IMR-90 (cell line): Measurements from ENCODE around the gene AUTS2. TPM values are rescaled to one million over a fixed set of nuclear protein-coding genes. Genes with fewer than 3 reads are reported as not detected.

Experiments used
- ATAC-seq: fragments of 200-7000 bp; cut with Tn5 transposase; 2 replicates; pipeline ENCODE4 v1.9.1; 2020; ENCODE audit warnings: low read depth, mild to moderate bottlenecking, moderate library complexity
- BruUV-seq: library from RNA; stranded (reverse); fragments of 400-500 nt; replicated peaks from 2 replicates; lab custom pipeline; 2021; lab: Mats Ljungman, UMichigan
- CTCF ChIA-PET: fragments of 300-600 bp; formaldehyde crosslinking; extraction: SDS; loops from one replicate; lab custom pipeline; 2021; ENCODE audit warnings: antibody characterized with exemption; lab: Yijun Ruan, JAX
- POLR2A ChIA-PET: fragments of 300-600 bp; sonication (Branson Sonifier 250); formaldehyde crosslinking; loops from one replicate; lab custom pipeline; 2022; ENCODE audit warnings: antibody characterized with exemption; ENCODE audit not compliant: unreplicated experiment; lab: Charles Lee
- DNase-seq: peaks from one replicate; pipeline ENCODE4 v3.0.0; 2013
- H2AFZ ChIP-seq: replicated peaks from 2 replicates; pipeline ENCODE3; 2013; ENCODE audit warnings: low read length, mild to moderate bottlenecking; ENCODE audit not compliant: poor library complexity
- H2AK5ac ChIP-seq: 2 replicates; pipeline ENCODE4 v1.6.1; 2013; ENCODE audit warnings: low read depth, low read length, inconsistent platforms
- H2AK9ac ChIP-seq: replicated peaks from 2 replicates; pipeline ENCODE3; 2013; ENCODE audit warnings: mild to moderate bottlenecking, low read depth, low read length, moderate library complexity; ENCODE audit not compliant: poor library complexity
- H2BK120ac ChIP-seq: 2 replicates; pipeline ENCODE4 v1.6.1; 2013; ENCODE audit warnings: low read depth, low read length, inconsistent platforms
- H2BK15ac ChIP-seq: 3 replicates; pipeline ENCODE4 v1.6.1; 2013; ENCODE audit warnings: low read depth, low read length, inconsistent platforms
- H2BK20ac ChIP-seq: 2 replicates; pipeline ENCODE4 v1.6.1; 2013; ENCODE audit warnings: low read depth, mild to moderate bottlenecking, inconsistent platforms, low read length, moderate library complexity
- H2BK5ac ChIP-seq: 2 replicates; pipeline ENCODE4 v1.6.1; 2013; ENCODE audit warnings: mild to moderate bottlenecking, low read depth, low read length, inconsistent platforms; ENCODE audit not compliant: poor library complexity, severe bottlenecking
- H3K14ac ChIP-seq: replicated peaks from 2 replicates; pipeline ENCODE4 v1.6.1; 2013; ENCODE audit warnings: low read depth, low read length, inconsistent platforms
- H3K18ac ChIP-seq: 2 replicates; pipeline ENCODE4 v1.6.1; 2013; ENCODE audit warnings: low read depth, low read length, control low read depth
- H3K23ac ChIP-seq: 2 replicates; pipeline ENCODE4 v1.6.1; 2013; ENCODE audit warnings: low read depth, low read length, inconsistent platforms
- H3K27ac ChIP-seq: 2 replicates; pipeline ENCODE4 v1.5.1; 2013; ENCODE audit warnings: mild to moderate bottlenecking, control low read depth, low read length; ENCODE audit not compliant: insufficient read depth
- H3K27me3 ChIP-seq: 2 replicates; pipeline ENCODE4 v1.6.1; 2013; ENCODE audit warnings: low read length; ENCODE audit not compliant: control insufficient read depth, insufficient read depth
- H3K36me3 ChIP-seq: 2 replicates; pipeline ENCODE4 v1.6.1; 2013; ENCODE audit warnings: low read length, mixed read lengths; ENCODE audit not compliant: control insufficient read depth, insufficient read depth
- H3K4ac ChIP-seq: 2 replicates; pipeline ENCODE4 v1.6.1; 2013; ENCODE audit warnings: low read depth, low read length, inconsistent platforms
- H3K4me1 ChIP-seq: 2 replicates; pipeline ENCODE4 v1.6.1; 2013; ENCODE audit warnings: low read length, mixed read lengths; ENCODE audit not compliant: control insufficient read depth, insufficient read depth
- H3K4me2 ChIP-seq: 2 replicates; pipeline ENCODE4 v1.6.1; 2013; ENCODE audit warnings: low read depth, mild to moderate bottlenecking, control low read depth, low read length, moderate library complexity
- H3K4me3 ChIP-seq: 2 replicates; pipeline ENCODE4 v1.5.1; 2013; ENCODE audit warnings: low read depth, mild to moderate bottlenecking, control low read depth, low read length, moderate library complexity; ENCODE audit not compliant: insufficient read depth
- H3K56ac ChIP-seq: 2 replicates; pipeline ENCODE4 v1.6.1; 2013; ENCODE audit warnings: low read length, inconsistent platforms; ENCODE audit not compliant: insufficient read depth; ENCODE audit errors: extremely low read depth
- H3K79me1 ChIP-seq, 2 experiments: 2 replicates each; pipeline ENCODE4 v1.6.1; 2013; ENCODE audit warnings: low read length in 2 of 2, inconsistent platforms in 1 of 2, low read depth in 1 of 2
- H3K9ac ChIP-seq: 2 replicates; pipeline ENCODE4 v1.6.1; 2013; ENCODE audit warnings: low read depth, low read length, control low read depth
- H3K9me1 ChIP-seq: 2 replicates; pipeline ENCODE4 v1.6.1; 2013; ENCODE audit warnings: low read length, inconsistent platforms; ENCODE audit not compliant: insufficient read depth
- H3K9me3 ChIP-seq: 2 replicates; pipeline ENCODE4 v1.6.1; 2013; ENCODE audit warnings: low read length; ENCODE audit not compliant: control insufficient read depth, insufficient read depth
- H4K20me1 ChIP-seq: 2 replicates; pipeline ENCODE4 v1.6.1; 2013; ENCODE audit warnings: low read length, inconsistent platforms; ENCODE audit not compliant: insufficient read depth
- H4K5ac ChIP-seq: 2 replicates; pipeline ENCODE4 v1.6.1; 2013; ENCODE audit warnings: mild to moderate bottlenecking, low read depth, low read length, control low read depth
- H4K8ac ChIP-seq, 2 experiments: 2 replicates each; pipeline ENCODE4 v1.6.1; 2013; ENCODE audit warnings: low read depth in 2 of 2, low read length in 2 of 2, control low read depth in 1 of 2, inconsistent platforms in 1 of 2
- H4K91ac ChIP-seq: 2 replicates; pipeline ENCODE4 v1.6.1; 2013; ENCODE audit warnings: low read depth, low read length, inconsistent platforms; ENCODE audit not compliant: insufficient read depth
- BHLHE40 ChIP-seq: fragments of 150-350 bp; IDR thresholded peaks from 2 replicates; pipeline ENCODE4 v1.6.1; 2016; ENCODE audit warnings: mild to moderate bottlenecking, low read depth, low read length
- CEBPB ChIP-seq: IDR thresholded peaks from 2 replicates; pipeline ENCODE4 v1.6.1; 2012; ENCODE audit warnings: low read depth, low read length, improper control_type of control experiment
- CHD1 ChIP-seq: IDR thresholded peaks from 2 replicates; pipeline ENCODE4 v1.6.1; 2012; ENCODE audit warnings: low read depth, low read length, improper control_type of control experiment
- CTCF ChIP-seq: conservative IDR thresholded peaks from 2 replicates; pipeline ENCODE4 v1.5.1; 2012; ENCODE audit warnings: mild to moderate bottlenecking, low read depth, low read length, improper control_type of control experiment
- FOS ChIP-seq: fragments of 150-350 bp; IDR thresholded peaks from 2 replicates; pipeline ENCODE4 v1.6.1; 2016; ENCODE audit warnings: low read depth, low read length
- MAFK ChIP-seq: IDR thresholded peaks from 2 replicates; pipeline ENCODE4 v1.6.1; 2012; ENCODE audit warnings: low read depth, low read length, improper control_type of control experiment
- MXI1 ChIP-seq: IDR thresholded peaks from 2 replicates; pipeline ENCODE4 v1.6.1; 2012; ENCODE audit warnings: low read depth, mild to moderate bottlenecking, low read length, moderate library complexity, borderline replicate concordance
- NFE2L2 ChIP-seq: fragments of 150-350 bp; IDR thresholded peaks from 2 replicates; pipeline ENCODE4 v1.6.1; 2016; ENCODE audit warnings: low read depth, mild to moderate bottlenecking, low read length
- POLR2A ChIP-seq: IDR thresholded peaks from 2 replicates; pipeline ENCODE4 v1.6.1; 2012; ENCODE audit warnings: mild to moderate bottlenecking, low read depth, low read length
- RAD21 ChIP-seq: IDR thresholded peaks from 2 replicates; pipeline ENCODE4 v1.6.1; 2012; ENCODE audit warnings: low read length, improper control_type of control experiment
- SMC3 ChIP-seq: fragments of 150-350 bp; IDR thresholded peaks from 2 replicates; pipeline ENCODE4 v1.6.1; 2016; ENCODE audit warnings: low read depth, mild to moderate bottlenecking, antibody characterized with exemption, low read length, moderate library complexity
- USF2 ChIP-seq: fragments of 150-350 bp; IDR thresholded peaks from 2 replicates; pipeline ENCODE4 v1.6.1; 2017; ENCODE audit warnings: mild to moderate bottlenecking, antibody characterized with exemption, low read length, low read depth
- WGBS, 2 experiments: methylation state at CpG; one replicate each; pipeline versions ENCODE4 v1.1.5 to v1.1.7; 2013; ENCODE audit warnings: missing lambda C conversion rate in 2 of 2; ENCODE audit not compliant: insufficient read length in 1 of 2; ENCODE audit errors: extremely low coverage in 2 of 2; 5-methylcytosine and 5-hydroxymethylcytosine counted together
- dilution Hi-C: fragments of 300-500 bp; cut with HindIII; formaldehyde crosslinking; loops from one replicate; pipeline ENCODE4 v1.14.3; 2018; ENCODE audit warnings: low sequenced_read_pairs; ENCODE audit not compliant: unreplicated experiment
- in situ Hi-C: fragments of 300-500 bp; cut with MboI; formaldehyde crosslinking; loops from 3 replicates; pipeline ENCODE4 v1.14.3; 2019; ENCODE audit warnings: low sequenced_read_pairs, inconsistent platforms, mixed read lengths
- intact Hi-C: fragments of 100-400 bp; cut with micrococcal nuclease; formaldehyde crosslinking; loops from 2 replicates; pipeline ENCODE4 v1.10.0; 2022
- polyA plus RNA-seq, 3 experiments: library from polyadenylated mRNA; depleted of rRNA; stranded (reverse); fragments of >200 nt; gene quantifications; 2 replicates each; pipeline ENCODE4 v1.2.3, GENCODE V29; 2012; ENCODE audit warnings: low replicate concordance in 1 of 3
- total RNA-seq: library from RNA; depleted of rRNA; stranded (reverse); fragments of >200 nt; gene quantifications from 2 replicates; pipeline ENCODE4 v1.2.3, GENCODE V29; 2012
- TF ChIP-seq, protein P1 (sequence below): fragments of 150-350 bp; IDR thresholded peaks from 2 replicates; pipeline ENCODE4 v1.6.1; 2016; ENCODE audit warnings: low read depth, mild to moderate bottlenecking, low read length, moderate library complexity, borderline replicate concordance

AUTS2 gene
- total and polyA plus RNA-seq, 2 of the 4 experiments (the other 2 are of a cell fraction): 0.90 to 3.0 TPM

GRCh38 chr7:69673074-69673473, 74.8 kb downstream of the AUTS2 start:
- Histone ChIP-seq H2AK5ac (no peak overlapping the region), H3K4me1 (no peaks in the 10 kb centered on the region), H3K4me2 (no peak overlapping the region), H2AK9ac (no peak overlapping the region), H3K79me1 (no peaks in the 10 kb centered on the region), H3K14ac (no peak overlapping the region), H2AFZ (no peak overlapping the region), H2BK120ac (no peak overlapping the region), H4K5ac (no peak overlapping the region), H4K91ac (no peak overlapping the region), H3K56ac (no peak overlapping the region), H3K4ac (no peak overlapping the region), H3K9me1 (no peaks in the 10 kb centered on the region), H3K9me3 (no peaks in the 10 kb centered on the region), H3K27me3 (no peaks in the 10 kb centered on the region), H3K9ac (no peak overlapping the region), H3K27ac (no peak overlapping the region), H2BK5ac (no peak overlapping the region), H3K18ac (no peak overlapping the region), H2BK20ac (no peak overlapping the region), H3K36me3 (no peaks in the 10 kb centered on the region), H2BK15ac (no peak overlapping the region), H3K4me3 (no peak overlapping the region), H3K23ac (no peak overlapping the region), H4K20me1 (no peaks in the 10 kb centered on the region), H4K8ac (no peak overlapping the region)
- no CpG with 5 or more reads among the region's 2 CpGs for WGBS, 2 experiments
- intact Hi-C loops (no loop called here), dilution Hi-C loops (no loop called here), in situ Hi-C loops (no loop called here)
- no peak for ATAC-seq
- no peak for DNase-seq
- TF ChIP-seq CHD1 (no peak), CTCF (no peak), RAD21 (no peak), MAFK (no peak), FOS (no peak), POLR2A (no peak), SMC3 (no peak), CEBPB (no peak), BHLHE40 (no peak), MXI1 (no peak), USF2 (no peak), NFE2L2 (no peak)
- TF ChIP-seq, protein P1, sequence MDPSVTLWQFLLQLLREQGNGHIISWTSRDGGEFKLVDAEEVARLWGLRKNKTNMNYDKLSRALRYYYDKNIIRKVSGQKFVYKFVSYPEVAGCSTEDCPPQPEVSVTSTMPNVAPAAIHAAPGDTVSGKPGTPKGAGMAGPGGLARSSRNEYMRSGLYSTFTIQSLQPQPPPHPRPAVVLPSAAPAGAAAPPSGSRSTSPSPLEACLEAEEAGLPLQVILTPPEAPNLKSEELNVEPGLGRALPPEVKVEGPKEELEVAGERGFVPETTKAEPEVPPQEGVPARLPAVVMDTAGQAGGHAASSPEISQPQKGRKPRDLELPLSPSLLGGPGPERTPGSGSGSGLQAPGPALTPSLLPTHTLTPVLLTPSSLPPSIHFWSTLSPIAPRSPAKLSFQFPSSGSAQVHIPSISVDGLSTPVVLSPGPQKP: no peak
- ChIA-PET POLR2A (no interaction called here), CTCF (no interaction called here)
- BruUV-seq: no TSS peak
